ENCODE measurements around the gene SECISBP2L.

SECISBP2L gene

DNA sequence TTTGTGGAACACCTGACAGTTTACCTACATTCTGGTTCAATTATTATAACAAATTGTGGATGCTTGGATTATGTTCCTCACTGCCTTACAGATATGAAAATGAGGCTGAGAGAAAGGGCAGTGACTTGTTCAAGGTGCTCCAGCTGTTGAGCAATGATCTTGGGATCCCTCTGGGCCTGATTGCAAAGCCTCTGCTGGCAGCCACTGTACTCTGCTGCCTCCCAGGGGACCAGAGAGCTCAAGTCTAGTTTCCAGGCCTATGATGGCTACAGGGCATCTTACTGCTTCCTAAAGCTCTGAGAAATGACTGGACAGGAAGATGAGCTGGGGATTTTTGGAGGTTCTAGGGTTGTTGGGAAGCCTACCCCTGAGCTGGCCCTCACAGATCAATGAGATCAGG lies 80.3 kb downstream of the SECISBP2L start:
- no peak for DNase-seq (ENCODE audit: low read depth in 2 of 3, low spot score in 2 of 3)

DNA sequence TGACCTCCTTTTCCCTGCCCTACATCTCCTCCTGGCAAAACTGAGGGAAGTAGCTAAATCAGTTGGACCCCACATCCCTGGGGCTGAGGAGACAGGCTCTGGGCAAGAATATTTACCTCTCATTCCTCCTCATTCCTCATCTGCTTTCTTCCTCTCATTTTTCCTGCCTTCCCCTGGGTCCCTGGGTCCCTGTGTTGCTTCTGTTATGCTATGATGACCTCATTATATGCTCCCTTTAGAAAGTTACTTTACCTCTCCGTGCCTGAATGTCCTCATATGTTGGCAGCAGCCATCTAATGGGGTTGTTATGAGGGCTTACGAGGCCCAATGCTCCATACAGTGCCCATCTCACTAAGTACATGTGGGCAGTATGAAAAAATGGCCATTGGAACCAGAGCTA lies 81.3 kb downstream of the SECISBP2L start:
- DNase-seq (ENCODE audit: low read depth in 2 of 3, low spot score in 2 of 3): no peak

DNA sequence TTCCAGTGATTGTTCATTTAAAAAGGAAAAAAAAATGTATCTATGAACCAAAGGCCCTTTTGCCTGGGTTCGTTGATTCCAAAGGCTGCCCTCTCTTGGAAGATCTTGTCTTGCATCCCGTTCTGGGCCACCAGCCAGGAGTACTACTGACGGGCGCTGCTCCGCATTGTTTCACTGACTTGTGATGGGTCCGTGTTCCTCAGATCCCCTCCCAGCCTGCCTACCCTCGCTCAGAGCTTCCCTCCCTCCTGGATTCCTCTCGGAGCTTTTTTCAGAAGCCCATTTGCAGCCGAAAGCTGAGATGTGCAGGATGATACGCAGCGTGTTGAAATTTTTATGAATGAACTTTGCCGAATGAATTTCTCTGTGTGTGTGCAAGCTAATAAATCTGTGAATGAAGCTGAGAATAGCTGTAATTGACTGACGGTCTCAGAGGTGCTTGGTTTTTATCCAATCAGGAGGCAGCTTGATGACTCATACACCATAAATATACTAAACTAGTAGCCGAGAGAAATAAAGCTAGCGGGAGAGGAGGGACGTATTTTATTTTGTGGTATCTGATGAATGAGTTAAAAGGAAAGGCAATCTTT lies 82.6 kb downstream of the SECISBP2L start, which contains the start of gene SHC4:
Gene SHC4, minus strand, starts transcription at position 396 of the 590 bp plus-strand sequence. CDS start 904 bp downstream, outside the sequence.
- DNase-seq (ENCODE audit: low read depth in 2 of 3, low spot score in 2 of 3): no peak

DNA sequence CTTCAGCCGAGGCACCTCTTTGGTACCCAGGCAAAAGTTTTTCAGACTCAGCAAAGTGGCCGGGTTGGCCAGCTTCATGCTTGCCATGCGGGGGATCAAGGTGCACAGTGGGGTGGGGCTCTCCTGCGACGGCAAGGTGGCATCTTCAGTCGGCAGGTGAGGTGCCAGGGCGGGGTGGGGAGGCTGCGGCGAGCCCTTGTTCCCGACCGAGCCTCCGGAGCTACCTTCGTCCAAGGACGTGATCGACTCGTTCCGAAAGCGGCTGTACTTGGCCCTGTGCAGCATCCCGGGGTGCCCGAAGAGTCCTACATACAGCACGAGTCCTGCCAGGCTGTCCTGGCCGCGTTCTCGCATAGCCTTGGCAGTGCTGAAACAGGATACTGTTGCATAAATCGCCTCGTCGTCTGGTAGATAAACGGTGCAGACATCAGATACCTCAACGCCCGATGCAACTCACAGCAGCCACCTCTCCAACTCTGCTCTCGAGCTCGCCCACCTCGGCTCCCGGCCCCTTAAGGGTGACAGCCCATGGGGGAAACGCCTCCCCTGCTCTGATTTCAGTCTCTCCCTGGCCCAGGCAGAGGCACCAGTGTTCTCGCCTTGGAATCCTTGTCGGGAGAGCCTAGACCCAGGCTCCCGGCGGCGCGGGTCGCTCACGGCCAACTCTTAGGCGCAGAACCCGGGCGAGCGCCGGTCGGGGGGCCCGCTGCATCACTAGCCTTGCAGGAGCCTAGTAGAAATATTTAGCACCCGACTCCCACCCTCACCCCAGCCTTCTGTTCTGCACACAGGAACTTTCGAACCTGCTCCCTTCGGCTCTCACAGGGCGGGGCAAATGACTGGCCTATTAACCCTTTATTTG lies 83.4 kb downstream of the SECISBP2L start:
- no peak for DNase-seq (ENCODE audit: low read depth in 2 of 3, low spot score in 2 of 3)

DNA sequence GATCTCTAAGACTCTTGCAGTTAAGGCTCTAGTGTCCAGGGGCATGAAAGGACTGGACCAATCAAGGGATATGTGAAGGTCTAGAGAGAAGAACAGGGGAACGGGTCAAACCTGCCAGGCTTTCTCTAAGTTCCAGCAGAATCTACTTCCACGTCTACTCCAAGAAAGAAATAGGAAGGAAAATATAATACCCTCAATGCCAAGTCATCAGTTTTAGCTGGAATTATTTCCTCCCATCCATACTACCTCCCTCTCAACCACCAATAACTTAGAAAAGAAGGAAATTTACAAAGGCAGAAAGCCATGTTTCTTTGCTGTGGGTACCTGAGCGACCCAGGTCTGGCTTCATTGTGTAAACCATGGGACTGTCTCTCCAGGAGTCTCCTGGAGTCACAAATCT lies 90.3 kb downstream of the SECISBP2L start:
- DNase-seq (ENCODE audit: low read depth in 2 of 3, low spot score in 2 of 3): no peak

DNA sequence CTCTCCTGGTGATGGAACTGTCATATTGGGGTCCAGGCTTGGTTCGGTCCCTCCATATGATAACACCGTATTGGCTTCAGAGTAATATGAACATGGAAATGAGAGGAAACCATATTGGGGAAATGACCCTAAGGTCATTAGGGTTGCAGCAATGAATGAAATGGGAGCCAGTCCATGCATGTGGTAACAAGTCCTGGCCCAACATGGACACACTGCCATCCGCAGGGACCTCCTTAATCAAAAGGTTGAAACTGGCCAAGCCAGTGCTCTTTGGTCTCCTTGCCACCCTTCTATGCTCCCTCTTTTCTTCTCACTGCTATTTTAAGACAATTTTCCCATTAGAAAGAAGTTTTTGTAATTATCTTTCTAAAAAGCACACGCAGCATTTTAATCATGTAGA lies 90.9 kb downstream of the SECISBP2L start:
- no peak for DNase-seq (ENCODE audit: low read depth in 2 of 3, low spot score in 2 of 3)

DNA sequence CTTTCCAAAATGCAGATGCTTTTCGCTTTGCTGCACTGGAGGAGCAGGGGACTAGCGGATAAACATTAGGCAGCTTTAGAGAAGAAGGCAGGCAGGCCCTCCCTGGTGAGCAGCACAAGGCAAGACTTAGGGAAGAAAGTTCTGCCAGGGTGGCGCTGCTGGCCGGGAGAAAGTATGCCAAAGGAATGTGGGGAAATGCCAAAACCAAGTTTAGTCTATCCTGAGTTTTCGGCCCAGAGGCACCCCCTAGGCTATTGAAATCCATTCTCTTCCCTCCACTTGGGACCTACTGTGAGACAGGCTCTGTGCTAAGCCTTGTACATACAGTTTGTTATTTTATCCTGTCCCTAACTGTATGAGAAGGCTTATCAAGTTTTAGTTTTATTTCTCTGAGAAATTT lies 91.7 kb downstream of the SECISBP2L start:
- DNase-seq (ENCODE audit: low read depth in 2 of 3, low spot score in 2 of 3): no peak

DNA sequence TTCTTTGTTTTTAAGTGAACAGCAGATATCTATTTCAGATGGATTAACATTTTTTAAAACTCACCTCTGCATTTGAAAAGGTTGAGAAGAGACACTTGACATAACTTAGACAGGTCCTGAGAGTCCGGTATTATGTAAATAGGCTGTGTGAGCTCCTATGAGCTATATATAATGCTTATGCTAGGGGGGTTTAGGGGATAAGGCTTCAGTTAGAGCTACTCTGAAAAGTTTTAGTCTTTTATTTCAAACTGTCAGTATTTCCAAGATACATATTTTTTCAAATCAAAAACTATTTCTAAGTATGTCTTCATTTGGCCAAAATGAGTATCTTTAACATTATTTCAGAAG lies 99.4 kb downstream of the SECISBP2L start:
- DNase-seq (ENCODE audit: low read depth in 2 of 3, low spot score in 2 of 3): no peak

DNA sequence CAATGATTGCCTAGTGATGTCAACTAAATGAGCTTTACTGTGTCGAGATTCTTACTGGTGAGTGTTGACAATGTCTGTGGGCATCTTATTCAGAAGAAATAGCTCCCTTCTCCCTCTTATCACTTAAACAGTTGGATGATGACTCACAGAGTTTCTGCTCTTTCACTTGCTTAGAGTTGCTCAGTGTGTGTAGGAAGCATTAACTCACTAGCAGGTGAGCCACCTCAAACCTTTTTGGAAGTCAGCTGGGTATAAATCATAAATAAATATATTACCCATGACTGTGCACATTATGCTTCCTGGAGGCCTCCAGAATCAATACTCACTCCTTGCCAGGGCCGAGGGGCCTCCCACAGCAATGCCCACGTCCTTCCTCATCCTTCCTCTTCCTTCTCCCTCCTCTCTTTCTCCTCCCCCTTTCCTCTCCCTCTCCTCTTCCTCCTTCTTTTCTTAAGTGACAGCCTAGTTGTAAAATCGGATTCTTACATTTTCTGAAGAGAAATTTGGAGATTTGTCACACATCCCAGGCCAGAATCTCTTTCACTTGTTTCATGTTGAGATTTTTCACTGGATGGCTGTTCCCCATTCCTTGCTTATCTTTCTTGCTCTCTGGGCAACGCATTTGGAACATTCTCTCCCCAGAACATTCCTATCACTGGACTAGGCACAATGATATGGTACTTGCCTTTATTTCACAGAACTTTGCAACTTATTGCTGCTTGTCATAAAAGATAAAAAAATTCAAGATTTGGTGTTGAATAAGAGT lies 100.0 kb downstream of the SECISBP2L start:
- no peak for DNase-seq (ENCODE audit: low read depth in 2 of 3, low spot score in 2 of 3)

DNA sequence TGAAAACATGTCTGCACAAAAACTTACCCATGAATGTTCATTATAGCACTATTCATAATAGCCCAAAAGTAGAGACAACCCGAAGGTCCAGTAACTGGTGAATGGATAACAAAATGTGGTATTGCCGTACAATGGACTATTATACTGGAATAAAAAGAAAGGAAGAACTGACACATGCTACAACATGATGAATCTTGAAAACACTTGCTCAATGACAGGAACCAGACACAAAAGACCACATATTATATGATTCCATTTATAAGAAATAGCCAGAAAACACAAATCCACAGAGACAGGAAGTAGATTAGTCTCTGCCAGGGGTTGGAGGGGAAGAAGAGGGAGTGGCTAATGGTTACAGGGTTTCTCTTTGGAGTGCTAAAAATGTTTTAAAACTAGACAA lies 100.9 kb downstream of the SECISBP2L start:
- no peak for DNase-seq (ENCODE audit: low read depth in 2 of 3, low spot score in 2 of 3)

DNA sequence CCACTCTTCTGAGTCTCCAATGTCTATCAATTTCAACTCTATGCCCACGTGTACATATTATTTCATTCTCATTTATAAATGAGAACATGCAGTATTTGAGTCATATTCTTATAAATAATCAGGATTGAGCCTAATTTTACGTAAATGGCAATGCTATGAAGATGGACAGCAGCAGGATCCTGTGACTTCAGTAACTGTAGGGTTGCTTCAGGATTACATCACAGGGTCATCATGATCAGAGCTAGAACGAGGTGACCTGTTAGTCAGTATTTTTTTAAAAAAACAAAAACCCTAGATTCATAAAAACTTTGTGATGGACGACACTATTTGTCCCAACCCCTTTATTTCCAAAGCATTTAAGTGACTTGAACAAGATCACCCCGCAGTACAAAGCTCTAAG lies 104.3 kb downstream of the SECISBP2L start:
- no peak for DNase-seq (ENCODE audit: low read depth in 2 of 3, low spot score in 2 of 3)

DNA sequence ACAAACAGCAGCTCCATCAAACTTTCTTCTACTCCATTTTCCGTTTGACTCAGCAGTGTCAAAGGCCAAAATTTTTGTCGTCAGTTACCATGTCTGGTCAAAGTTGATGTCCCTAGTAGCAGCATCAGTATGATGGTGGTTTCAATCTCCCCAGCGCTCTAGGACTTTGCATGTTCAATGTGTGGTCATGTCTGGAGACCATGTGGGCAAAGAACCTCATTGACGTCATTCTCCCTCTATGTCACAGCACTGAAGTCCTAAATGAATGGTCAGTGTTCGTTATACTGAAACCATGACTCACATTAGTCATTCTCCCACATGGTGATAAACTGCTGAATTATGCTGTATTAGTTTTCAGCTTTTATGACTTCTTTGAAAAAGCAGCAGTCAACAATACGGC lies 105.7 kb downstream of the SECISBP2L start:
- no peak for DNase-seq (ENCODE audit: low read depth in 2 of 3, low spot score in 2 of 3)

DNA sequence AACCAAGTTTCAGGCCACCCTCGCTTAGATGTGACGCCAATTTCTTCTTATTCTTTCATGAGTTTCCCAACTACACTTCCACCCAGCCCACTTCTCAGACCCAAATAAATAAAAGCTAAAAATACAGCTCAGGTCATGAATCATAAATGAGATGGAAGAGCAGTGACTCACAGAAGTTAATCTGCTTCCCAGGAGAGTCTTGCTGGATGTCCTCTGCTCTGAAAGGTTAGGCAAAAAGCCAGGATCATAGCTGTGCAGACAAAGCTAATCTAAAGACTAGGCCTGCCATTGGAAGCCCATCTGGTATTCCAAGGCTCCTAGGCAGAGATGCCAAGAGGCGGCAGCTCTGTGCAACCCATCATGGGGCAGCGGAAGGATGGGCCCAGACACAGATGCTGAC lies 106.6 kb downstream of the SECISBP2L start:
- no peak for DNase-seq (ENCODE audit: low read depth in 2 of 3, low spot score in 2 of 3)
